OCI-LY7 (cell line): ENCODE data around the gene ECEL1. TPM values are rescaled to one million over a fixed set of nuclear protein-coding genes. Genes with fewer than 3 reads are reported as not detected.

Experiments
- BruUV-seq: library from RNA; stranded (reverse); fragments of 400-500 nt; replicated peaks from 2 replicates; lab custom pipeline; 2021; lab: Mats Ljungman, UMichigan
- CTCF ChIA-PET: fragments of 300-600 bp; sonication (Branson Sonifier 250); formaldehyde crosslinking; loops from one replicate; lab custom pipeline; 2022; ENCODE audit warnings: antibody characterized with exemption; ENCODE audit not compliant: unreplicated experiment; lab: Charles Lee
- POLR2A ChIA-PET: fragments of 300-600 bp; sonication (Branson Sonifier 250); formaldehyde crosslinking; loops from one replicate; lab custom pipeline; 2022; ENCODE audit warnings: antibody characterized with exemption; lab: Charles Lee
- DNase-seq: peaks from one replicate; pipeline ENCODE4 v3.0.0-alpha.2; 2015; ENCODE audit warnings: low spot score
- H2AFZ ChIP-seq: fragments of 200-600 bp; sonication (generic), shearing (Covaris generic); 2 replicates; pipeline ENCODE4 v1.6.1; 2014; ENCODE audit warnings: mild to moderate bottlenecking, antibody characterized with exemption, low read length, moderate library complexity
- H3K27ac ChIP-seq: fragments of 200-600 bp; sonication (generic); 2 replicates; pipeline ENCODE4 v1.5.1; 2014; ENCODE audit warnings: mixed run types, low read depth, mild to moderate bottlenecking, moderate library complexity, low read length, inconsistent platforms; ENCODE audit not compliant: poor library complexity, severe bottlenecking
- H3K36me3 ChIP-seq: fragments of 200-600 bp; sonication (generic); 2 replicates; pipeline ENCODE4 v1.6.1; 2014; ENCODE audit warnings: mild to moderate bottlenecking, antibody characterized with exemption, low read length, moderate library complexity, mixed read lengths; ENCODE audit not compliant: insufficient read depth
- H3K4me1 ChIP-seq: fragments of 200-600 bp; sonication (generic); 2 replicates; pipeline ENCODE4 v1.5.1; 2014; ENCODE audit warnings: mild to moderate bottlenecking, low read length; ENCODE audit not compliant: insufficient read depth, poor library complexity, severe bottlenecking
- H3K4me2 ChIP-seq: fragments of 200-600 bp; sonication (generic); 2 replicates; pipeline ENCODE4 v1.6.1; 2014; ENCODE audit warnings: mild to moderate bottlenecking, low read length
- H3K4me3 ChIP-seq: fragments of 200-600 bp; sonication (generic); 2 replicates; pipeline ENCODE4 v1.5.1; 2014; ENCODE audit warnings: mild to moderate bottlenecking, low read depth, low read length; ENCODE audit not compliant: poor library complexity, severe bottlenecking
- H3K79me2 ChIP-seq: fragments of 200-600 bp; sonication (generic); 2 replicates; pipeline ENCODE4 v1.6.1; 2016; ENCODE audit warnings: low read depth, mild to moderate bottlenecking, low read length, moderate library complexity, mixed read lengths; ENCODE audit not compliant: insufficient read depth
- H3K9me2 ChIP-seq: fragments of 200-600 bp; sonication (generic); 2 replicates; pipeline ENCODE4 v1.6.1; 2016; ENCODE audit warnings: mild to moderate bottlenecking, low read length, mixed read lengths; ENCODE audit not compliant: insufficient read depth
- H3K9me3 ChIP-seq: fragments of 200-600 bp; sonication (generic); 2 replicates; pipeline ENCODE4 v1.6.1; 2014; ENCODE audit warnings: mild to moderate bottlenecking, mixed run types, low read length, mixed read lengths
- H4K20me1 ChIP-seq: fragments of 200-600 bp; sonication (generic); 2 replicates; pipeline ENCODE4 v1.6.1; 2014; ENCODE audit warnings: mild to moderate bottlenecking, antibody characterized with exemption, low read length, moderate library complexity, mixed read lengths; ENCODE audit not compliant: insufficient read depth
- CTCF ChIP-seq: fragments of 200-600 bp; sonication (generic); conservative IDR thresholded peaks from 2 replicates; pipeline ENCODE4 v1.5.1; 2014; ENCODE audit warnings: mild to moderate bottlenecking, antibody characterized with exemption, low read length, moderate library complexity, mixed read lengths
- EZH2phosphoT487 ChIP-seq: fragments of 200-600 bp; sonication (generic); IDR thresholded peaks from 2 replicates; pipeline ENCODE4 v1.6.1; 2018; ENCODE audit warnings: low read depth, borderline replicate concordance, mild to moderate bottlenecking, mixed run types, antibody characterized with exemption, low read length, moderate library complexity, mixed read lengths
- intact Hi-C: fragments of 100-400 bp; cut with micrococcal nuclease; formaldehyde crosslinking; loops from one replicate; pipeline ENCODE4 v1.10.0; 2022; ENCODE audit not compliant: unreplicated experiment
- total RNA-seq, 2 experiments: library from RNA; depleted of rRNA in 1 of 2; stranded (reverse); fragments of >200 nt in 1 of 2; shearing (Covaris generic) in 1 of 2; gene quantifications; 2 replicates each; pipeline ENCODE4 v1.2.3, GENCODE V29; 2014 to 2022

ECEL1 gene
- total RNA-seq, 2 experiments from 2014 or later = not detected

DNA sequence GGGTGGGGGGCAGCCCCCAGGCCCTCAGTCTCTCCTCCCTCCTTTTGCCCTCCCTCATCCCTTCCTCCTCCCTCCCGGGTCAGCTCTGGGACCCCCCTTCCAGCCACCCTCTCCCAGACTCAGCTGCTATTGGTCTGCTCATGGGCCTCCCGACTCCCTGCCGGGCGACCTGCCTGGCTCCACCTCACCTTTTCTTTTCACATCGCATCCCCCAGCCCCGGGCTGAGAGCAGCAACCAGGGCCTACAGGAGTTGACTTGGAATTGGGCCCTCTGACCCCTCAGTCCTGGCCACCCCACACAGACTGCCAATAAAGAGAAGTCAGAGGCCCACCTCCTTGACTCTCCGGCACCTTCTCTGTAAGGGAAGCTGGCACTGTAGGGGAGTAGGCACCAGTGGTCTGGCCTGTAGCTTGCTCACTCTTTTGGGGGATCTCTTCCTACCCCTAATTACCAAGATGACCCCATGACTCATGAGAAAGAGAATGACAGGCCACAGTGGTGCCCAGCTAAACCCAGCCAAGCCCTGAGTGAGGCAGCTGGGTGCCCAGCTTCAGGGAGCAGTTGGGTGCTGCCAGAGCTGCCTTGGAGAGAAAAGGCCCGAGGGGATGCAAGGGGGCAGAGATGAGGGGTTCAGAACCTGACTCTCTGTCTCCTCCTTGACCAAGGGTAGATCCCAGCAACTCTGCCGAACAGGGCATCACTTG, 2.0 kb upstream of the ECEL1 start:
- Histone ChIP-seq H3K4me1 (no peaks in the 10 kb centered on the region), H3K27ac (no peak overlapping the region), H3K36me3 (no peaks in the 10 kb centered on the region), H4K20me1 (no peaks in the 10 kb centered on the region), H2AFZ (no peak overlapping the region), H3K79me2 (no peaks in the 10 kb centered on the region), H3K9me2 (no peaks in the 10 kb centered on the region), H3K4me2 (no peak overlapping the region), H3K4me3 (no peak overlapping the region), H3K9me3 (no peaks in the 10 kb centered on the region)
- no peak for DNase-seq
- no TSS peak for BruUV-seq
- ChIA-PET CTCF (no interaction called here), POLR2A (interaction anchor here (0.8 kb wide), 1 partner anchor 11 kb away, joined by 3 read pairs; no protein-coding TSS in a partner anchor)
- intact Hi-C loops = no loop called here
- TF ChIP-seq CTCF (no peak), EZH2phosphoT487 (no peak)

GRCh38 chr2:232488721-232489300, 1.2 kb upstream of the ECEL1 start:
- ChIA-PET POLR2A (interaction anchor here (0.8 kb wide), 1 partner anchor 11 kb away, joined by 3 read pairs; no protein-coding TSS in a partner anchor), CTCF (no interaction called here)
- intact Hi-C loops = no loop called here

More at GRCh38 chr2:232488721-232489300, 1.2 kb upstream of the ECEL1 start:
- H3K27ac ChIP-seq = no peak overlapping the region
- no peaks in the 10 kb centered on the region for H3K4me1 ChIP-seq
- BruUV-seq = no TSS peak
- H3K79me2 ChIP-seq = no peaks in the 10 kb centered on the region
- H3K36me3 ChIP-seq = no peaks in the 10 kb centered on the region
- H3K9me3 ChIP-seq = no peaks in the 10 kb centered on the region
- no peak for TF ChIP-seq CTCF
- TF ChIP-seq EZH2phosphoT487 = no peak
- H4K20me1 ChIP-seq = no peaks in the 10 kb centered on the region
- no peak overlapping the region for H3K4me3 ChIP-seq
- no peak overlapping the region for H2AFZ ChIP-seq
- H3K4me2 ChIP-seq = no peak overlapping the region
- DNase-seq = no peak
- no peaks in the 10 kb centered on the region for H3K9me2 ChIP-seq
